Endometrial microvascular endothelial cells (primary cell): ENCODE data around the gene C1orf232. TPM values are rescaled to one million over a fixed set of nuclear protein-coding genes. Genes with fewer than 3 reads are reported as not detected.

Source experiments
- in situ Hi-C: cut with HindIII; loops from 2 replicates; pipeline ENCODE4 v1.10.0; 2017; ENCODE audit warnings: low sequenced_read_pairs, low pct_unique_long_range_greater_than_20kb; ENCODE audit errors: inconsistent ontology term
- total RNA-seq: library from RNA; depleted of rRNA; stranded (reverse); fragments of >200 nt; gene quantifications from one replicate; pipeline ENCODE4 v1.2.3, GENCODE V29; 2015; ENCODE audit errors: inconsistent ontology term

C1orf232 gene
- total RNA-seq, 1 donor from 2014 or later, result not detected

- in situ Hi-C loops, result no loop called here
Observed at GRCh38 chr1:26130695-26131094, 38.1 kb downstream of the C1orf232 start.

- in situ Hi-C loops, result no loop called here
Observed at GRCh38 chr1:26129778-26130177, 39.0 kb downstream of the C1orf232 start.

- in situ Hi-C loops, result no loop called here
Observed at GRCh38 chr1:26127235-26128163, 41.3 kb downstream of the C1orf232 start.

- in situ Hi-C loops, result no loop called here
Observed at GRCh38 chr1:26126321-26127084, 42.3 kb downstream of the C1orf232 start.

- in situ Hi-C loops, result no loop called here
Observed at GRCh38 chr1:26125946-26126320, 42.8 kb downstream of the C1orf232 start.

- in situ Hi-C loops, result no loop called here
Observed at GRCh38 chr1:26125382-26125781, 43.4 kb downstream of the C1orf232 start.

- in situ Hi-C loops, result no loop called here
Observed at GRCh38 chr1:26124418-26125331, 44.1 kb downstream of the C1orf232 start.

- in situ Hi-C loops, result no loop called here
Observed at GRCh38 chr1:26122988-26123973, 45.5 kb downstream of the C1orf232 start.

- in situ Hi-C loops, result no loop called here
Observed at GRCh38 chr1:26121854-26122773, 46.6 kb downstream of the C1orf232 start.

GRCh38 chr1:26119892-26120608 lies 48.7 kb downstream of the C1orf232 start:
- in situ Hi-C loops, result no loop called here

- in situ Hi-C loops, result no loop called here
Observed at GRCh38 chr1:26114165-26114927, 54.4 kb downstream of the C1orf232 start.

Other genes with a start within 250 kb of the C1orf232 start
- 11.5 TPM for gene PAFAH2, start 170.9 kb downstream of the C1orf232 start, total RNA-seq
- not detected for gene EXTL1, start 147.2 kb downstream of the C1orf232 start, total RNA-seq
- not detected for gene SLC30A2, start 122.8 kb downstream of the C1orf232 start, total RNA-seq
- not detected for gene TRIM63, start 101.3 kb downstream of the C1orf232 start, total RNA-seq
- gene PDIK1L, start 57.1 kb downstream of the C1orf232 start, total RNA-seq, result 4.1 TPM
- 1.1 TPM for gene FAM110D, start 9.9 kb downstream of the C1orf232 start, total RNA-seq
- gene ZNF593, start 945 bp upstream of the C1orf232 start, total RNA-seq, result 49.0 TPM
- not detected for gene ZNF593OS, start 2.9 kb upstream of the C1orf232 start, total RNA-seq
- not detected for gene CNKSR1, start 8.5 kb upstream of the C1orf232 start, total RNA-seq
- not detected for gene CATSPER4, start 21.6 kb upstream of the C1orf232 start, total RNA-seq
- gene CEP85, start 65.2 kb upstream of the C1orf232 start, total RNA-seq, result 11.7 TPM
- gene SH3BGRL3, start 111.1 kb upstream of the C1orf232 start, total RNA-seq, result 165 TPM
- gene UBXN11, start 137.7 kb upstream of the C1orf232 start, total RNA-seq, result 2.6 TPM
- not detected for gene CD52, start 149.0 kb upstream of the C1orf232 start, total RNA-seq
- not detected for gene CRYBG2, start 185.2 kb upstream of the C1orf232 start, total RNA-seq
- not detected for gene ZNF683, start 203.8 kb upstream of the C1orf232 start, total RNA-seq
- gene LIN28A, start 241.9 kb upstream of the C1orf232 start, total RNA-seq, result not detected